Measurements from ENCODE around the gene DYNC2H1. TPM values are rescaled to one million over a fixed set of nuclear protein-coding genes. Genes with fewer than 3 reads are reported as not detected.

The DYNC2H1 gene
- total RNA-seq, 1 donor from 2014 or later = 17.2 TPM

- Histone ChIP-seq H3K9me3 (ENCODE audit: insufficient read depth, low read depth, low read length) (no peaks in the 10 kb centered on the region), H3K79me2 (ENCODE audit: insufficient read depth, low read length) (no peaks in the 10 kb centered on the region), H2AFZ (ENCODE audit: low read depth, low read length) (no peak overlapping the region), H3K4me3 (ENCODE audit: insufficient read depth, low read depth, low read length) (no peak overlapping the region), H3K36me3 (ENCODE audit: insufficient read depth, low read length) (no peaks in the 10 kb centered on the region), H4K20me1 (ENCODE audit: insufficient read depth, low read length) (no peaks in the 10 kb centered on the region), H3K9ac (ENCODE audit: low read length) (no peak overlapping the region), H3K4me1 (ENCODE audit: insufficient read depth, low read length) (no peaks in the 10 kb centered on the region), H3K27ac (ENCODE audit: low read depth, low read length) (no peak overlapping the region), H3K4me2 (ENCODE audit: low read length) (no peak overlapping the region), H3K27me3 (ENCODE audit: insufficient read depth, low read length) (no peaks in the 10 kb centered on the region)
- Mint-ChIP-seq H3K36me3 (ENCODE audit: low read depth, unreplicated experiment) (no peaks in the 10 kb centered on the region), H3K27me3 (ENCODE audit: low read depth, unreplicated experiment) (no peaks in the 10 kb centered on the region), H3K9me3 (ENCODE audit: unreplicated experiment) (no peaks in the 10 kb centered on the region), H3K4me3 (ENCODE audit: unreplicated experiment) (no peak overlapping the region), H3K27ac (ENCODE audit: unreplicated experiment) (no peak overlapping the region), H3K4me1 (ENCODE audit: low read depth, unreplicated experiment) (no peaks in the 10 kb centered on the region)
- TF ChIP-seq EZH2 (IDR thresholded peaks at IDR 0.05; ENCODE audit: insufficient read depth, low read length) (no peak), CTCF (IDR thresholded peaks at IDR 0.05; ENCODE audit: insufficient read depth, low read depth, low read length) (no peak)
- DNase-seq (ENCODE audit: low read depth) (no peak), FAIRE-seq (no peak)
Measured at GRCh38 chr11:103406357-103406756, 297.1 kb downstream of the DYNC2H1 start.

GRCh38 chr11:103407641-103408040 is 298.4 kb downstream of the DYNC2H1 start:
- Histone ChIP-seq H3K27me3 (ENCODE audit: insufficient read depth, low read length) (no peaks in the 10 kb centered on the region), H4K20me1 (ENCODE audit: insufficient read depth, low read length) (no peaks in the 10 kb centered on the region), H3K79me2 (ENCODE audit: insufficient read depth, low read length) (no peaks in the 10 kb centered on the region), H3K9ac (ENCODE audit: low read length) (no peak overlapping the region), H3K4me1 (ENCODE audit: insufficient read depth, low read length) (no peaks in the 10 kb centered on the region), H3K4me3 (ENCODE audit: insufficient read depth, low read depth, low read length) (no peak overlapping the region), H3K27ac (ENCODE audit: low read depth, low read length) (no peak overlapping the region), H3K9me3 (ENCODE audit: insufficient read depth, low read depth, low read length) (no peaks in the 10 kb centered on the region), H3K36me3 (ENCODE audit: insufficient read depth, low read length) (no peaks in the 10 kb centered on the region), H2AFZ (ENCODE audit: low read depth, low read length) (no peak overlapping the region), H3K4me2 (ENCODE audit: low read length) (no peak overlapping the region)
- Mint-ChIP-seq H3K9me3 (ENCODE audit: unreplicated experiment) (no peaks in the 10 kb centered on the region), H3K4me1 (ENCODE audit: low read depth, unreplicated experiment) (no peaks in the 10 kb centered on the region), H3K4me3 (ENCODE audit: unreplicated experiment) (no peak overlapping the region), H3K27me3 (ENCODE audit: low read depth, unreplicated experiment) (no peaks in the 10 kb centered on the region), H3K36me3 (ENCODE audit: low read depth, unreplicated experiment) (no peaks in the 10 kb centered on the region), H3K27ac (ENCODE audit: unreplicated experiment) (no peak overlapping the region)
- DNase-seq (ENCODE audit: low read depth) (no peak), FAIRE-seq (no peak)
- TF ChIP-seq CTCF (IDR thresholded peaks at IDR 0.05; ENCODE audit: insufficient read depth, low read depth, low read length) = no peak
- no peak for TF ChIP-seq EZH2 (IDR thresholded peaks at IDR 0.05; ENCODE audit: insufficient read depth, low read length)

GRCh38 chr11:103413266-103413888 is 304.2 kb downstream of the DYNC2H1 start:
- no peak overlapping the region for H3K9ac ChIP-seq (ENCODE audit: low read length)
- H3K27ac ChIP-seq (ENCODE audit: low read depth, low read length) = no peak overlapping the region
- H3K4me1 Mint-ChIP-seq (ENCODE audit: low read depth, unreplicated experiment) = no peaks in the 10 kb centered on the region
- H3K79me2 ChIP-seq (ENCODE audit: insufficient read depth, low read length) = no peaks in the 10 kb centered on the region
- H3K27ac Mint-ChIP-seq (ENCODE audit: unreplicated experiment) = no peak overlapping the region
- H3K9me3 ChIP-seq (ENCODE audit: insufficient read depth, low read depth, low read length) = no peaks in the 10 kb centered on the region
- no peak for FAIRE-seq
- TF ChIP-seq EZH2 (IDR thresholded peaks at IDR 0.05; ENCODE audit: insufficient read depth, low read length) = no peak
- no peak for TF ChIP-seq CTCF (IDR thresholded peaks at IDR 0.05; ENCODE audit: insufficient read depth, low read depth, low read length)
- H3K36me3 ChIP-seq (ENCODE audit: insufficient read depth, low read length) = no peaks in the 10 kb centered on the region
- H3K4me1 ChIP-seq (ENCODE audit: insufficient read depth, low read length) = no peaks in the 10 kb centered on the region
- H4K20me1 ChIP-seq (ENCODE audit: insufficient read depth, low read length) = no peaks in the 10 kb centered on the region
- H3K27me3 Mint-ChIP-seq (ENCODE audit: low read depth, unreplicated experiment) = no peaks in the 10 kb centered on the region
- H3K9me3 Mint-ChIP-seq (ENCODE audit: unreplicated experiment) = no peaks in the 10 kb centered on the region
- H3K36me3 Mint-ChIP-seq (ENCODE audit: low read depth, unreplicated experiment) = peaks cover 5% of the 10 kb centered on the region
- no peak overlapping the region for H3K4me3 ChIP-seq (ENCODE audit: insufficient read depth, low read depth, low read length)
- H3K4me3 Mint-ChIP-seq (ENCODE audit: unreplicated experiment) = no peak overlapping the region
- no peak for DNase-seq (ENCODE audit: low read depth)
- H3K4me2 ChIP-seq (ENCODE audit: low read length) = no peak overlapping the region
- no peaks in the 10 kb centered on the region for H3K27me3 ChIP-seq (ENCODE audit: insufficient read depth, low read length)
- H2AFZ ChIP-seq (ENCODE audit: low read depth, low read length) = no peak overlapping the region
